Measurements from ENCODE around the gene MRGPRF. TPM values are rescaled to one million over a fixed set of nuclear protein-coding genes. Genes with fewer than 3 reads are reported as not detected.

MRGPRF gene
- total RNA-seq, 2 donors from 2014 or later: 3.7 to 4.7 TPM

DNA sequence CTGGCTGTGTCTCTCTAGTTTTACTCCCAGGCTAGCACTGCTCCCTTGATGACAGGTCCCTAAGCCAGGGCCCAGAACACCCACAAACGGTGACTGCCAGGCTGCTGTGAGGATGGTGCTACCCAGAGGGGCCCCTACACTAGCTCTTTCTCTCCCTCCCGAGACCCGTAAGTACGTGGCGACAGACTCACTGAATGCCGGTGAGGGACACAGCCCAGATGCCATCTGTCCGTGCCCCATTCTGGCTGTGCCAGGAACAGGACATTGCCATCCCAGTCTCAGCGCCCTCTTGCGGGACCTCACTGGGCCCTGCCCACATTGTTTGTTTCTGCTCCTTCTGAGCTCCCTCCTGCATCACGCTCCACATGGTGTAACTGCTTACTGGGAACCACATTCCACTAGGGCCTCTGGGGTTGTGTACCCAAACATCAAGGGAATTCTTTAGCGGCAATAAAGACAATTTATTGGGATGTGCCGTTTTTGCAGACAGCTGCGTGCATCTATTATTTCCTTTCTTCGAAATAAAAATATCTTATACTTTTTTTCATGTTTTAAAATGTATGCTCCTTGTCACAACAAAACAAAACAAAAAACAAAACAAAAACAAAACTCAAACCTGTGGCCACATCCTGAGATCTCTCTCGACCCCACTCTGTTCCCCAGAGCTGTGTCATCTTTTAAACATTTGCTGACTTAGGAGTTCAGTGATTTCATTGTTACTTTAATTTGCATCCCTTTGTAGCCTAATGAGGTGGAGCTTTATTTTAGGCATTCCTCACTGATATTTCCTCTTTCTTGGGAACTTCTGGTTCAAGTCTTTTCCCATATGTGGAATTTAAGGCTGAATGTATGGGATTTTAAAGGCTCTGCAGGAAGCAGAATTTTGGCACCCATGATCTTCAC, 31.3 kb upstream of the MRGPRF start:
- peaks cover 9% of the 10 kb centered on the region for H3K4me1 ChIP-seq (ENCODE audit: control insufficient read depth, insufficient read depth, low read length)
- Mint-ChIP-seq H3K27ac (peak overlapping the region; percentile 87), H3K4me1 (peaks cover 30% of the 10 kb centered on the region), H3K36me3 (ENCODE audit: low read depth) (no peaks in the 10 kb centered on the region), H3K27me3 (ENCODE audit: insufficient read depth) (peaks cover 2% of the 10 kb centered on the region), H3K4me3 (no peak overlapping the region), H3K9me3 (no peaks in the 10 kb centered on the region)
- H3K27ac ChIP-seq (ENCODE audit: low read depth, low read length): no peak overlapping the region
- H3K9me3 ChIP-seq (ENCODE audit: control insufficient read depth, low read length): no peaks in the 10 kb centered on the region
- no peak overlapping the region for H3K9ac ChIP-seq (ENCODE audit: extremely low read depth, low read length, poor library complexity, severe bottlenecking)
- DNase-seq: peak; percentile 96
- no peaks in the 10 kb centered on the region for H3K36me3 ChIP-seq (ENCODE audit: control insufficient read depth, insufficient read depth, low read length)
- H3K27me3 ChIP-seq (ENCODE audit: control insufficient read depth, insufficient read depth, low read length, poor library complexity, severe bottlenecking): no peaks in the 10 kb centered on the region
- TF ChIP-seq, protein P1, sequence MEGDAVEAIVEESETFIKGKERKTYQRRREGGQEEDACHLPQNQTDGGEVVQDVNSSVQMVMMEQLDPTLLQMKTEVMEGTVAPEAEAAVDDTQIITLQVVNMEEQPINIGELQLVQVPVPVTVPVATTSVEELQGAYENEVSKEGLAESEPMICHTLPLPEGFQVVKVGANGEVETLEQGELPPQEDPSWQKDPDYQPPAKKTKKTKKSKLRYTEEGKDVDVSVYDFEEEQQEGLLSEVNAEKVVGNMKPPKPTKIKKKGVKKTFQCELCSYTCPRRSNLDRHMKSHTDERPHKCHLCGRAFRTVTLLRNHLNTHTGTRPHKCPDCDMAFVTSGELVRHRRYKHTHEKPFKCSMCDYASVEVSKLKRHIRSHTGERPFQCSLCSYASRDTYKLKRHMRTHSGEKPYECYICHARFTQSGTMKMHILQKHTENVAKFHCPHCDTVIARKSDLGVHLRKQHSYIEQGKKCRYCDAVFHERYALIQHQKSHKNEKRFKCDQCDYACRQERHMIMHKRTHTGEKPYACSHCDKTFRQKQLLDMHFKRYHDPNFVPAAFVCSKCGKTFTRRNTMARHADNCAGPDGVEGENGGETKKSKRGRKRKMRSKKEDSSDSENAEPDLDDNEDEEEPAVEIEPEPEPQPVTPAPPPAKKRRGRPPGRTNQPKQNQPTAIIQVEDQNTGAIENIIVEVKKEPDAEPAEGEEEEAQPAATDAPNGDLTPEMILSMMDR (conservative IDR thresholded peaks at IDR 0.05): peak; percentile 79
- WGBS, 2 experiments (ENCODE audit: insufficient coverage in 1 of 2, insufficient read length in 1 of 2): 31 to 35% methylated on average over 11 to 14 of the region's 15 CpGs
- no peak overlapping the region for H3K4me3 ChIP-seq (ENCODE audit: low read length)

DNA sequence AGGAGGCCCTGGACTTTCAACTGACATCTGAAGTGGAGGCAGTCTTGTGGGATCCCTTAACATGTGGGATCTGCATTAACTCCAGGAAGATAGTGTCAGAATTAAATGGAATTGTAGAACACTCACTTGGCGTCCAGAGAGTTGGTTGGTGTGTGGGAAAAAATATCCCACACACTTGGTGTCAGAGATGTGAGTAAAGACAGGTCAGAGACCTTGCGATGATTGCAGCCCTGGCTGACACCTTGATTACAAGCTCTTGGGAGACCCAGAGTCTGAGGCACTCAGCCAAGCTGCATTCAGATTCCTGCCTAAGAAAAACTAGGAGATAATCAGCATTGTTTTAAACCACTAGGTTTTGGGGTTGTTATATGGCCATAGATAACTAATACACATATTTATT, 28.5 kb upstream of the MRGPRF start:
- Histone ChIP-seq H3K4me1 (ENCODE audit: control insufficient read depth, insufficient read depth, low read length) (peaks cover 9% of the 10 kb centered on the region), H3K9me3 (ENCODE audit: control insufficient read depth, low read length) (no peaks in the 10 kb centered on the region), H3K4me3 (ENCODE audit: low read length) (no peak overlapping the region), H3K27ac (ENCODE audit: low read depth, low read length) (no peak overlapping the region), H3K9ac (ENCODE audit: extremely low read depth, low read length, poor library complexity, severe bottlenecking) (no peak overlapping the region), H3K36me3 (ENCODE audit: control insufficient read depth, insufficient read depth, low read length) (no peaks in the 10 kb centered on the region), H3K27me3 (ENCODE audit: control insufficient read depth, insufficient read depth, low read length, poor library complexity, severe bottlenecking) (no peaks in the 10 kb centered on the region)
- Mint-ChIP-seq H3K4me3 (no peak overlapping the region), H3K36me3 (ENCODE audit: low read depth) (no peaks in the 10 kb centered on the region), H3K27ac (peak overlapping the region; percentile 48), H3K27me3 (ENCODE audit: insufficient read depth) (peaks cover 2% of the 10 kb centered on the region), H3K9me3 (no peaks in the 10 kb centered on the region), H3K4me1 (peaks cover 24% of the 10 kb centered on the region)
- 71% methylated on average over 2 of the region's 2 CpGs; no CpG with 5 or more reads in 1 of the 2 experiments for WGBS, 2 experiments (ENCODE audit: insufficient coverage in 1 of 2, insufficient read length in 1 of 2)
- no peak for DNase-seq
- TF ChIP-seq, protein P1 (conservative IDR thresholded peaks at IDR 0.05): no peak

DNA sequence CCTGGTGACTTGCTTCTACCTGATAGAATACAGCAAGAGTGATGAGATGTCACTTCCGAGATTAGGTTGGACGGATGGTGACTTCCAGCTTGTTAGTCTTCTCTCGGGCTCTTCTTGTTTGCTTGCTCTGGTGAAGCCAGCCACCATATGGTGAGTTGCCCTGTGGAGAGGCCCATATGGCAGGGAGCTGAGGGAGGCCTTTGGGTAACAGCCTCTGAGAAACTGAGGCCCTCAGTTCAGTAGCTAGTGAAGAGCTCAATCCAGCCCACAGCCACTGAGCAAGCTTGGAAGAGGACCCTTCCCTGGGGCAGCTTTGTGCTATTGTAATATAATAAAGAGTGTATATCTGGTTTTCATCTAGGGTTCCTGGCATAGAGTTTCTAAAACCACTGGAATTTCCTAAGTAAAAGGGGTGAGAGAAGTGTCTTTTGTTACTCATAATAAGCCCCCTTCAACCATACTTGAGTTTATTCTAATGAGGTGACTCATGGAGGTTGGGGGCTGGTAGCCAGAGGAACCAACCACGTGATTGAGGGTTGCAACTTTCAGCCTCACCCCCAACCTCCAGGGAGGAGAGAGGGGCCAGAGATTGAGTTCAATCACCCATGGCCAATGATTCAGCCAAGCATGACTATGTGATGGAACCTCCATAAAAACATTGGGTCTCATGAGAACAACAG, 27.7 kb upstream of the MRGPRF start:
- Histone ChIP-seq H3K27me3 (ENCODE audit: control insufficient read depth, insufficient read depth, low read length, poor library complexity, severe bottlenecking) (no peaks in the 10 kb centered on the region), H3K36me3 (ENCODE audit: control insufficient read depth, insufficient read depth, low read length) (no peaks in the 10 kb centered on the region), H3K9me3 (ENCODE audit: control insufficient read depth, low read length) (no peaks in the 10 kb centered on the region), H3K4me1 (ENCODE audit: control insufficient read depth, insufficient read depth, low read length) (peaks cover 9% of the 10 kb centered on the region), H3K27ac (ENCODE audit: low read depth, low read length) (no peak overlapping the region), H3K4me3 (ENCODE audit: low read length) (no peak overlapping the region), H3K9ac (ENCODE audit: extremely low read depth, low read length, poor library complexity, severe bottlenecking) (no peak overlapping the region)
- no peak for DNase-seq
- Mint-ChIP-seq H3K27ac (no peak overlapping the region), H3K4me3 (no peak overlapping the region), H3K4me1 (peaks cover 24% of the 10 kb centered on the region), H3K27me3 (ENCODE audit: insufficient read depth) (peaks cover 2% of the 10 kb centered on the region), H3K36me3 (ENCODE audit: low read depth) (no peaks in the 10 kb centered on the region), H3K9me3 (no peaks in the 10 kb centered on the region)
- WGBS, 2 experiments (ENCODE audit: insufficient coverage in 1 of 2, insufficient read length in 1 of 2): 90% methylated on average over 4 of the region's 4 CpGs
- TF ChIP-seq, protein P1 (conservative IDR thresholded peaks at IDR 0.05): no peak

All from endodermal cell (in vitro differentiated cells).